RPMI7951 (cell line): ENCODE results near the gene CDC42SE2. TPM values are rescaled to one million over a fixed set of nuclear protein-coding genes. Genes with fewer than 3 reads are reported as not detected.
"Not testable (repeated sequence)": the region's sequence is repeated elsewhere in the genome, so short reads cannot be mapped to it uniquely, and the experiment has no call there.

Experiments
- DNase-seq: peaks from one replicate; pipeline ENCODE4 v3.0.0-alpha.2; 2012; ENCODE audit warnings: low read depth
- total RNA-seq: library from RNA; depleted of rRNA; stranded (reverse); fragments of >200 nt; shearing (Covaris generic); gene quantifications from 2 replicates; pipeline ENCODE4 v1.2.3, GENCODE V29; 2014

The CDC42SE2 gene
- total RNA-seq, 1 experiment from 2014 or later, result 14.2 TPM

- DNase-seq, result no peak
Observed at GRCh38 chr5:131389869-131390265, 126.0 kb downstream of the CDC42SE2 start.

DNA sequence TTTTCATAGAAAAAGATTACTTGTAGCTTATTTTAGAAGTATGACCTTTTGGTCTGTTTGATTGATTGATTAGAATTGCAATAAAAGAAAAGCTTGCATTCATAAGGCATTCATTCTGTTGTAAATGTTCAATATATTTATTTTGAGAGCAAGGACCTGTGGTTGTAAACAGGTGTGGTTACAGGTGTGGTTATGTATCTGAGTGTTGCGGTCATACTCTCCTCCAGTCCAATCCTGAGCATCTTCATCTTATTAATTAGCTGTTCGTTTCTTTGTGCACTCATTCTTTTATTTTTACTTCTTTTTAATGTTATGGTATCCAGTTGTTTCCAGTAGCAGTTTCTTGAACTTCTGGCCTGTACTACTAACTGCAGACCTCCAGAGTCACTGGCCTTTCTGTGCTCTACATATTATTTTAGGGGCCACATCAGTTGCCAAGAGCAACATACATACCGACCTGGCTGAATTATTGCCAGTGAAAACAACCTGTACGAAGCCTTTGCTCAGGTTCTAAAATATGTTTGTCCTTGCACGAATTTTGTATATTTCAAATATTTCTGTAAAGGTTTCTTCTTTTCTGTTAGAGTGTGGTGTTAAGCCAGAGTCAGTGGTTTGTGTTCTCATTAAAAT lies 128.7 kb downstream of the CDC42SE2 start:
- no peak for DNase-seq

DNA sequence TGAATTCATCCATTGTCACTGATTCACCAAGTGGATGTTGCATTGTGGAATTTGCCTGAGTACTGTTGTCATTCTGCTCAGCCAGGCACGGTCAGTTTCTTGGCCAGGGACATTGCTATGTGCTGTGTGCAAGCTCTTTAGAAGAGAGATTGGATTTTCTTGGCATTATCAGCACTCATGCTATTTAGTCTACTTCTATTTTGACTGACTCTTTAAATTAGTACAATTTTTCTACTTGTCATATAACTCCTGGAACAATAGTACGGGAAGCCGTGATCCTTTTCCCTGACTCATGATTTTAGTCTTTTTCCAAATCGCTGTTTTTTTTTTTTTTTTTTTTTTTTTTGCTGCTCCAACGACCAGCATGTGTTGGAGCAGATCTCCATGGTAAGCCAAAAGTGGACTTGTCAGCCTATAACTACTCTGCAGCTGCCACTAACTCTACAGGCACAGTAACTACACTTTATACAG lies 129.7 kb downstream of the CDC42SE2 start:
- DNase-seq, result no peak

DNA sequence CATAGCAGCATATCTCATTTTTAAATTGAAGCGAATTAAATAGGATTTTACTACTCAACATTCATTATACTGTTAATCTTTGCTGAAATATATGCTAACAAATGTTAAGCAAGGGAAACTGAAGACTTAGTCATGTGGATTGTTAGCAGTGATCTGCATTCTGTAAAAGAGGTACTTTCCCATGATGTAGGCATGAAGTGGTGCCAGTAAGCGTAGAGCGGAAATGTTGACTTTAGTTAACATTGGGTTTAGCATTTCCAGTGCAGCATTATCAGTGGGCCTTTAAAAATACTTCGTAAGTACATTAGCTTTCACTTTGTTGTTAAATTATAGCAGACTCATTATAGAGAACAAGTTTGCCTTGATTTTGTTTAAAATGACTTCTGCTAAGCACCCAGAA lies 130.3 kb downstream of the CDC42SE2 start:
- no peak for DNase-seq

DNA sequence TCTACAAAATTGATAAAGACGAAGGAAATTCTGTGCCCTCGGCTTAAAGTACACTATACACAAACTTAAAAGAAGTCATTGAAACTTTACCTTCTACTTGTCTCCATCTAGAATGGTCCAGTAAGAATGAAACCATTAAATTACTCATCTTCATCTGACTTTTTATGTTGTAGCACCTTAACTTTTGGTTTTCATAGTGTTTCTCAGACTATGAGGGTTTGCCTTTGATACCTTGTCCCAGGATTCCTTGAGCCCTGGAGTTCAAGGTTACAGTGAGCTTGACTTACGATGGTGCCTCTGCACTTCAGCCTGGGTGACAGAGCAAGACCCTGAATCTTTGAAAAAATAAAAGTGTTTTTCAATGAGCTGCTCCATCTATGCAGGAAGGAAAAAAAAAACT lies 132.2 kb downstream of the CDC42SE2 start:
- no peak for DNase-seq

DNA sequence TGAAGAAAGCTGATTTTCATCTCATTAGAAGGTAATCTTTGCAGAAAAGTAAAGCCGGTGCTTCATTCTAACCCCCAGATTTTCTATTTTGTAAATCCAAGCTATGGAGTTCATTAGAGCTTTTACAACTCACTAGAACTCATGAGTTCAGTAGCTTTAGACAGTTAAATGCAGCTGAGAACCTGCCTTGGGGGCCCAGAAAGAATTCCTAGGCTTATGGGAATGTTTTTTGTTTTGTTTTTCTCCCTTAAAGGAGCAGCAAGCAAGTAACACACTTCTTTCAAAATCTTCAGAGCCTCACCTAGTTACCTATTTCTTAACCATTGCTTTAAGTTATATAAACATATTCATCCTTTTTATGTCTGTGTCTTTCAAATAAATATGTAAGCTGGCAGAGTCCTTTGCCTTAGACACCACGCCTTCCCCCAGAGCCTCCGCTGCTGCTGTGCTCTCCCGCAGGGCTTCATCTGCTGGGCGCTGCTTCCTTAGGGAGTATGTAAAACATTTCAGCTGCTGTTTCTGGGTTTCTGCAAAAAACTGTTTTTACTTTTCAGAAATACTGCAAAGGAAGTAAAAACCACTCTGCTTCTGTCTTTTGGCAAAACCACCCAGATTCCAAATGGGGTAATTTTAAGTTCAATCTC lies 132.9 kb downstream of the CDC42SE2 start:
- no peak for DNase-seq

- not testable (repeated sequence) for DNase-seq
Observed at GRCh38 chr5:131399007-131399406, 135.2 kb downstream of the CDC42SE2 start.

GRCh38 chr5:131400585-131400984 lies 136.7 kb downstream of the CDC42SE2 start:
- DNase-seq, result no peak

- DNase-seq, result no peak
Observed at GRCh38 chr5:131405674-131406073, 141.8 kb downstream of the CDC42SE2 start.

- DNase-seq, result no peak
Observed at GRCh38 chr5:131406076-131406475, 142.2 kb downstream of the CDC42SE2 start.

GRCh38 chr5:131406975-131407638 lies 143.3 kb downstream of the CDC42SE2 start:
- DNase-seq, result no peak

- DNase-seq, result peak; percentile 3
Observed at GRCh38 chr5:131413605-131414559, 150.0 kb downstream of the CDC42SE2 start.

DNA sequence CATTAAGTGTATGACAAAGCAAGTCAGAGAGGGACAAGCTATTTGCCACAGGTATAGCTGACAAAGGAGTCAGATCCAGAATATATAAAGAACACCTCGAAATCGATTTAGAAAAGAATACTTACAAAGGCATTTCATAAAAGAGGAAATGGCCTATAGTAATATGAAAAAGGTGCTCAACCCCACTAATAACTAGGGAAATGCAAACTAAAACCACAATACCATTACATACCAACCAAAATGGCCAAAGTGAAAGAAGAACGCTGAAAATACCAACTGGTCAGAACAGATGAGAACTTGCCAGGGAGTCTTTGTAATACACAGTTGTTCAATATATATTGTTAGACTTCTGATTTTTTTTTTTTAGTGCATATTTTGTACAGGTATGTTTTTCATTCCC lies 152.9 kb downstream of the CDC42SE2 start:
- no peak for DNase-seq

DNA sequence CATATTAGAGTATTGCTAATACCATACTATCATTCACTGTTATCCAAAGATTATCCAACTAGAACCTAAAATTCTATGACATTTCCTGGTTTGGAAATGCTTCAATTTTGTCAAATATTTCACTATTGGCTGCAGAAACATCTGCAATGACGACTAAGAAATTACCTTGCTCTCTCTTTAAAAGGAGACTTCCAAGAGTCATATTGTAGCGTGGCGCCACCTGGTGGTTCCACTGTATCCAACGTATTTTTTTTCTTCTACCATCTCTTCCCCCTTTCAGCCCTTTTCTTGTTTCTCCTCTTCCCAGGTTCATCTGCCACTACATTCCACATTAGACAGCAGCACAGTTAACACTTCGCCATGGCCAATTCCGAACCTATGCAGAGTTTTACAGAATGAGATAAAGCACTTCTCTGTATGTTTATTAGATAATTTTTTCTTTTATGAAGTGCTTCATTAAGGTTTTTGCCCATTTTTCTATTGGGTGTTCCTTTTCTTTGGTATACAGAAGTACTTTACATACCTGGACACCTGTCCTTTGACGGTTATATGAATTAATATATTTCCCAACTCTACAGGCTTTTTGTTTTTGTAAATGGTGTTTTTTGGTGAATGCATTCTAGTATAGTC lies 153.5 kb downstream of the CDC42SE2 start:
- peak; percentile 55 for DNase-seq

DNA sequence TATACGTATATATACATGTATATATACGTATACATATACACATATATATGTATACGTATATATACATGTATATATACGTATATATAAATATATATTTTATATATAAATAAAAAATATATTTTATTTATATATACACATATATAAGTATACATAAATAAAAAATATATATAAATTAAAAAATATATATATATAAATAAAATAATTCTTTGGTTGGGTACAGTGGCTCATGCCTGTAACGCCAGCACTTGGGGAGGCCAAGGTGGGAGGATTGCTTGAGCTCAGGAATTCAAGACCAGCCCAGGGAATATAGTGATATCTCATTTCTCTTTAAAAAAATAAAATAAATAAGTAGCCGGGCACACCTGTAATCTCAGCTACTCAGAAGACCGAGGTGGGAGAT lies 155.0 kb downstream of the CDC42SE2 start:
- no peak for DNase-seq

DNA sequence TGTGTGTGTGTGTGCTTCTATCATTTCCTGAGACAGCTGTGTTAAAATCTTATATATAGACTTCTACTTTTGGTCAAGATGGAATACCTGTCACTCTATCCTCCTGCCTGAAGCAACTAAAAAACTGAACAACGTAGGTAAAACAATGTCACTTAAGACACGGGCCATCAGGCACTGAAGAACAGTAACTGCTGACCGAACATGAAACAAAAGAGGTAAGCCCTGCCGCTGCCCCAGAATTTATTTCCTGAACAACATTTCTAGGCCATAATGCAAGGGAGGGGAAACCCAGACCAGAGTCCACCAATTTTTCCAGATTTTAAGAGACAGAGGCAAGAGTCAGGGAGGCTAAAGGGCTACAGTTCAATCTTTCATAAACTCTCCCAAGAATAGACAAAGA lies 156.0 kb downstream of the CDC42SE2 start:
- no peak for DNase-seq

DNA sequence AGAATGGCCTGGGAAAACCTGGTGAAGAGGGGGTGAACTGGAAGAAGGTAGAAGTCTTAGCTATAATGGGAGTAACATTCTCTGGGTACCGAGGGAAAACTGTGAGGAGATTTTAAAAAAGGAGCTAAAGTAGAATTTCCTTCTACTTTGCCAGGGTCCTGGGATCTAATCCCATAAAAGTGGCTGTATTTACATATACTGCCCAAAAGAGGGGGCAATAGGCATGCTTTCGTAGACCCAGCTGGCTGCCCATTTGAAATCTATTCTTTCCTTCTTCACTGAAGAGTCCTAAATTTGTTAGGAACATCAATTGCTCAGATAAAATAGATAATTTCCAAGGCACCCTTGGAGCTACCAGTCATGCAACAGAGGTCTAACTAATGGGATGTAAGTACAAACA lies 159.2 kb downstream of the CDC42SE2 start:
- peak; percentile 7 for DNase-seq

DNA sequence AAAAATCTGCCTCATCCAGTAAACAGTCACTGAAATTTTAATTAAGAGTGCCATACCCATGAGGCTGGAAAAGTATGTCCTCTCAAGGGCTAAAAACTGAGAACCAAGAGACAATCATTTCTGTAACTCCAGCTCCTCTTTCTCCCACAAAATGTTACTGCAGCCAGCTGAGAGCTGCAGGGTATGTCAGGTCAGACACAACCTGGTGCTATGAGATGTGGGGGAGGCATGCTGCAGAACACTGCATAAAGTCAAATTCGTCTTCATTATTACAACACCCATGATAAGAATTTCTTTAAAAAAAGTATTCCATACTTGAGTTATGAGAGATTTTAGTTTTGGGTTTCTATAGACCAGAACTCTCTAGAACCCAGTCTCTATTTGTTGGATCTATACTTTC lies 162.2 kb downstream of the CDC42SE2 start:
- no peak for DNase-seq

DNA sequence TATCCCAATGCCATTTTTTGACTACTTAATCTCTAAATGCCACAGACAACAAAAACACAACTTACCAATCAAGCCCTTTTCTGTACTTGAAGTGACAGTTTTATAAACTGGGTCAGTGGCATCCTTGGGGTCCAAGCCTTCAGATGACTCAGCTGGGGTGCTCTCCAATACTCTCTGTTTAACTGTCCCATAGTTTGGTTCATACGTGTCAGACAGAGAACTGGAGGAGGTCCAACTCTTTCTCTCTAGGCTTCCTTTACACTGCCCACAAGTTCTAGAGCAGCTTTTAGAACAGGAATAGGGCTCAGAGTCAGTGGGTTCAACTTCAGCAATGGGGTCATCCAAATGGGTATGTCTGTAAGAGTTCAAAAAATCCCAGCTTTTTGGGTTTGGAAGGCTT lies 166.9 kb downstream of the CDC42SE2 start:
- DNase-seq, result peak; percentile 3

DNA sequence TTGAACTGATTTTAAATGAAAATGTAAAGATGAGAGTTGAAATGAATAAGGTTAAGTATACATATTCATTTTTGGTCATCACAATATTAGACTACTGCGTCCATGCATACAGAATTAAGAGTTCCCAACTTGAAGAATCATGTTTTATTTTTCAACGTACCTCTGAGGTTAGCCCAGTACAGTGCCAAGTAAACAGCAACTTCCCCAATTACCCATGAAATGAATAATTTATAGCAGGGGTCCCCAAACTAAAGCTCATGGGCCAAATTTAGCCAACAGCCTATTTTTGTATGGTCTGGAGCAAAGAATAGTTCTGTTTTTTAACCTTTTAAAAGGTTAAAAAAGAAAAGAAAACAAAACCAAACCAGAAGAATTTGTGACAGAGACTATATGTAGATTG lies 167.9 kb downstream of the CDC42SE2 start:
- no peak for DNase-seq

DNA sequence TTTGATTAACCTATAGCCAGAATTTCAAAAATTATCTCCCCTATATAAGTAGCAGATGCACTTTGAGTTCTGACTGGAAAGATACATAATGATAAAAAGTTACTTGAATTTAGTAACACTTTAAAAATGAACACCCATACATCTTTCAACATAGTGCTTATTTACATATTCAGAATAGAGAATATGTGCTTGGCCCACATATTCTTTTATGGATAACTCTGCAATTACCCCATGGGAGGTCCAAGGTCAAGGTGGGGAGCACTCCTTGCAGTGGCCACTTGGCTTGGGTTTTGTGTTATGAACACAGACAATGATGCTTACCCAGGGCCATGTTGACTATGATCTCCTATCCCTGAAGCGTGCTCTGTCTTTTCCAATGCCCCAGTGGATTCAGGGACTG lies 169.3 kb downstream of the CDC42SE2 start:
- DNase-seq, result no peak
